Measurements from ENCODE around the gene RO60. TPM values are rescaled to one million over a fixed set of nuclear protein-coding genes. Genes with fewer than 3 reads are reported as not detected.
A peak's percentile ranks its signal among the peaks of the same experiment; 100 is the strongest.

RO60 gene
- total and polyA plus RNA-seq, 11 donors, result 5.9 to 67.7 (median 54.8) TPM

DNA sequence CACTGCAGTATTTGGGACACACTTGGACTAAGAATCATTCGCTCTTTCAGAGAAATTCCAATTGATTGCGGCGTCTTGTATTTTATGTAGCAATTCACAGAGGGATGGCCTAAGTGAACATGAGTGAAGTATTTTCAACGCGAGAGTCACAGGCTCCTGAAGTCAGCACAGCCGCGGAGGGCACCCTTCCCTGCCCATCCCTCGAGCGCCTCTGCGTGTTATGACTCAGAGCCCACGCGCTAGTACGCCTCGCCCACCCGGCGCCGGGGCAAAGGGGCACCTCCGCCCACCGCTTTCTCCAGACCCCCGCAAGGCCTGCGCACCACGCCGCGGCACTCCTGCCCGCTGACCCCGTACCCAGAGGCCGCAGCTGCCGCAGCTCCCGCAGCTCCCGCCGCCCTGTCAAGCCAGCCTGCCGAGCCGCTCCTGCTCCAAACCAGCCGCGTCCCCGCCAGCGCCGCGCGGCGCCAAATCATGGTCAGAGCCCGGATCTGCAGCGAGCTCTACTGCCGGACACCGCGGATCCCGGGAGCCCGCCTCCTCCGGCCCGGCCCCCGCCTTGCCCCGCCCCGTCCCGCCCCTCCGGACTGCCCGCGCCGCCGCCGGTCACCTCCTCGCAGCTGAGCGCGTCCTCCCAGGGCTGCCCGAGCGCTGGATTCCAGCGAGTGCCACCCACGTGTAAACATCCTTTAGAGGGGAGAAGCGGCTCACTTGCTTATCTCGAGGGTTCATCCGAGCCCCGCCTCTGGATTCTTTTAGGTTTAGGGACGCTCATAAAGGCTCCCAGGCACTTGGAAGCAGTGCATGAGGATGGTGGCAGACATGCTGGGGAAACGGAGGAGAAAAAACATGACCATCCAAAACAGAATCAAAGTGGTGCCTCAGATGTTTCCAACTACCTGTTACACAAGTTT, 45.8 kb downstream of the RO60 start, which contains the start of gene GLRX2:
GLRX2 (minus strand) TSS at position 508 of the 914 bp plus-strand sequence; CDS start at position 476, 32 bp downstream.
- intact Hi-C loops (cut with DNase I), result loop anchor here in 8 of 10 donors (1.0 to 10.0 kb wide), 10 partner anchors 16 to 300 kb away; partner anchors contain the start of genes RO60 (in 4 of the 8), UCHL5 (in 4 of the 8), CDC73 (in 3 of the 8) and RGS2 (in 2 of the 8)
- TF ChIP-seq CTCF (IDR thresholded peaks at IDR 0.05) (peak in 5 of 12 donors; percentile 5 to 28 (median 18)), POLR2A (IDR thresholded peaks at IDR 0.05) (peak in 1 of 2 donors; percentile 86)
- Histone ChIP-seq H3K36me3 (peaks cover 0 to 11% (median 7%) of the 10 kb centered on the region in 9 donors), H3K27me3 (no peaks in the 10 kb centered on the region), H3K4me1 (peaks cover 3 to 25% (median 13%) of the 10 kb centered on the region in 12 donors), H3K27ac (peak within 1 kb of the TSS; percentile 70 to 99 (median 92)), H3K9me3 (no peaks in the 10 kb centered on the region), H3K4me3 (peak within 1 kb of the TSS; percentile 78 to 96 (median 88))
- WGBS, 4 donors, result 0 to 1% (median 0%) methylated on average over 13 to 73 of the region's 73 CpGs
- ATAC-seq (peak; percentile 93 to 99 (median 98)), DNase-seq (peak; percentile 87 to 94 (median 90))

DNA sequence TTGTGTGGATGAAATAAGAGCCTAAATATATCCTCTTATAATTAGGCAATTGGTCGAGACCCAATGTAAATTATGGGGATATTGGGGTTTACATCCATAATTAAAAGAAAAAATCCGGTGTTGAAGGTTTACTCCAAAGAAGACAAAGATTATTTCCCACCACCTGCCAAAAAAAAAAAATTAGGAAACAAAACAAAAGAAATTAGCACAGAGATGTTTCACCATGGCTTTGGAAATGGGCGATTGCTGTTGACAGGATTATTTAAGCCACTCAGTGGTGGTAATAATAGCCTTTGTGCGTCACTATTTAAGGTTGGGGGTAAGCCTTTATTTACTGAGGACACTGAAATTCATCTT, 46.4 kb downstream of the RO60 start:
- TF ChIP-seq CTCF (IDR thresholded peaks at IDR 0.05) (no peak), POLR2A (IDR thresholded peaks at IDR 0.05) (no peak)
- WGBS, 4 donors, result 36 to 45% (median 40%) methylated on average over 4 of the region's 4 CpGs
- no peak for ATAC-seq

GRCh38 chr1:193108471-193108870, 49.1 kb downstream of the RO60 start:
- H3K4me3 ChIP-seq, result no peak overlapping the region
- TF ChIP-seq CTCF (IDR thresholded peaks at IDR 0.05) (no peak), POLR2A (IDR thresholded peaks at IDR 0.05) (no peak)
- no peak for ATAC-seq
- DNase-seq, result no peak
- no peaks in the 10 kb centered on the region for H3K27me3 ChIP-seq
- intact Hi-C loops (cut with DNase I), result loop anchor here in 3 of 10 donors (5.0 to 10.0 kb wide), 3 partner anchors 51 to 304 kb away; partner anchors contain the start of genes RO60 (in 2 of the 3), UCHL5 (in 2 of the 3) and RGS2 (in 1 of the 3)
- H3K9me3 ChIP-seq, result no peaks in the 10 kb centered on the region
- no peaks in the 10 kb centered on the region for H3K36me3 ChIP-seq
- no peak overlapping the region for H3K27ac ChIP-seq
- WGBS, 4 donors, result 81 to 91% (median 86%) methylated on average over 3 of the region's 3 CpGs
- peaks cover 2 to 22% (median 11%) of the 10 kb centered on the region in 12 donors for H3K4me1 ChIP-seq

More for the DNA sequence above, 46.4 kb downstream of the RO60 start:
- Histone ChIP-seq H3K4me3 (peak overlapping the region in 11 of 12 donors; percentile 78 to 96 (median 88)), H3K36me3 (peaks cover 0 to 5% (median under 1%) of the 10 kb centered on the region in 9 donors), H3K4me1 (peaks cover 3 to 25% (median 13%) of the 10 kb centered on the region in 12 donors), H3K27ac (peak overlapping the region; percentile 70 to 99 (median 92)), H3K9me3 (no peaks in the 10 kb centered on the region), H3K27me3 (no peaks in the 10 kb centered on the region)
- intact Hi-C loops (cut with DNase I), result loop anchor here in 8 of 10 donors (1.0 to 10.0 kb wide), 9 partner anchors 15 to 301 kb away; partner anchors contain the start of genes RO60 (in 4 of the 8), UCHL5 (in 4 of the 8), CDC73 (in 3 of the 8) and RGS2 (in 1 of the 8)
- DNase-seq, result no peak

Other genes starting within 250 kb of the RO60 start
- 10 to 100 TPM; 28.8 to 45.3 (median 37.1) TPM for gene UCHL5, start 252 bp upstream of the RO60 start, total RNA-seq
- 10 to 100 TPM; 21.4 to 30.8 TPM for gene UCHL5, start 252 bp upstream of the RO60 start, polyA plus RNA-seq
- 100 to 1,000 TPM in 1 of 9 donors, 10 to 100 TPM in 8; 11.0 to 102 (median 28.5) TPM for gene GLRX2, start 45.8 kb downstream of the RO60 start, total RNA-seq
- 10 to 100 TPM; 45.3 to 57.6 TPM for gene GLRX2, start 45.8 kb downstream of the RO60 start, polyA plus RNA-seq
- 10 to 100 TPM; 26.6 to 57.3 (median 53.6) TPM for gene CDC73, start 62.4 kb downstream of the RO60 start, total RNA-seq
- 10 to 100 TPM in 1 of 2 donors, 1 to 10 TPM in 1; 8.3 to 20.7 TPM for gene CDC73, start 62.4 kb downstream of the RO60 start, polyA plus RNA-seq
- gene B3GALT2, start 127.0 kb downstream of the RO60 start, total RNA-seq, result 10 to 100 TPM; 22.5 to 67.0 (median 54.5) TPM
- 10 to 100 TPM; 14.6 to 39.4 TPM for gene B3GALT2, start 127.0 kb downstream of the RO60 start, polyA plus RNA-seq